Stimulated activated CD8-positive, alpha-beta memory T cell treated with anti-CD3 and anti-CD28 coated beads, Interleukin-4, amount 100 ng/mL, for 4 hours (primary cell): Measurements from ENCODE around the gene RNF115.
"Not testable (repeated sequence)": the region's sequence is repeated elsewhere in the genome, so short reads cannot be mapped to it uniquely, and the experiment has no call there.

Experiments
- DNase-seq, 2 donors: peaks; one replicate each; pipeline ENCODE4 v3.0.0-alpha.2; 2020; ENCODE audit warnings: low read depth in 2 of 2, low spot score in 1 of 2

RNF115 gene

GRCh38 chr1:145782272-145783099 lies 41.4 kb downstream of the RNF115 start:
- DNase-seq: no peak

GRCh38 chr1:145778146-145778540 lies 45.8 kb downstream of the RNF115 start:
- no peak for DNase-seq

GRCh38 chr1:145777357-145778145 lies 46.3 kb downstream of the RNF115 start:
- DNase-seq: no peak

GRCh38 chr1:145773423-145773822 lies 50.5 kb downstream of the RNF115 start:
- no peak for DNase-seq

- no peak for DNase-seq
These were observed 52.8 kb downstream of the RNF115 start for GRCh38 chr1:145771056-145771455.

GRCh38 chr1:145768004-145768403 lies 55.9 kb downstream of the RNF115 start:
- DNase-seq: not testable (repeated sequence)

- DNase-seq: not testable (repeated sequence)
These were observed 57.0 kb downstream of the RNF115 start for GRCh38 chr1:145766926-145767325.

GRCh38 chr1:145765585-145766360 lies 58.1 kb downstream of the RNF115 start:
- not testable (repeated sequence) for DNase-seq

GRCh38 chr1:145765127-145765526 lies 58.8 kb downstream of the RNF115 start:
- not testable (repeated sequence) for DNase-seq

GRCh38 chr1:145764231-145764940 lies 59.5 kb downstream of the RNF115 start:
- DNase-seq: not testable (repeated sequence)

GRCh38 chr1:145762001-145762400 lies 61.9 kb downstream of the RNF115 start:
- not testable (repeated sequence) for DNase-seq

- not testable (repeated sequence) for DNase-seq
These were observed 62.4 kb downstream of the RNF115 start for GRCh38 chr1:145761498-145761897.

- not testable (repeated sequence) for DNase-seq
These were observed 63.4 kb downstream of the RNF115 start for GRCh38 chr1:145760395-145760949.

GRCh38 chr1:145759721-145760120 lies 64.2 kb downstream of the RNF115 start:
- no peak for DNase-seq

- no peak for DNase-seq
These were observed 65.3 kb downstream of the RNF115 start for GRCh38 chr1:145758575-145758974.

GRCh38 chr1:145758116-145758515 lies 65.8 kb downstream of the RNF115 start:
- DNase-seq: no peak

- DNase-seq: no peak
These were observed 66.5 kb downstream of the RNF115 start for GRCh38 chr1:145757420-145757819.

GRCh38 chr1:145751491-145752037 lies 72.3 kb downstream of the RNF115 start:
- no peak for DNase-seq

GRCh38 chr1:145750426-145750825 lies 73.5 kb downstream of the RNF115 start:
- DNase-seq: no peak
